GM19397 (cell line): ENCODE results near the gene CALY.

Experiments used
- ATAC-seq: cut with Tn5 transposase; IDR thresholded peaks from one replicate; pipeline ENCODE4 v1.9.1; 2021; ENCODE audit warnings: mild to moderate bottlenecking, moderate library complexity; ENCODE audit not compliant: unreplicated experiment

Gene CALY

GRCh38 chr10:133292919-133293809 is 43.5 kb downstream of the CALY start:
- ATAC-seq: no peak

GRCh38 chr10:133289761-133290160 is 46.9 kb downstream of the CALY start:
- ATAC-seq: no peak

GRCh38 chr10:133287832-133288500 is 48.7 kb downstream of the CALY start:
- no peak for ATAC-seq

GRCh38 chr10:133286366-133286765 is 50.3 kb downstream of the CALY start:
- ATAC-seq: no peak

- ATAC-seq: no peak
These were observed 51.5 kb downstream of the CALY start for GRCh38 chr10:133285217-133285616.

GRCh38 chr10:133283931-133284330 is 52.8 kb downstream of the CALY start:
- ATAC-seq: no peak

- ATAC-seq: no peak
These were observed 53.8 kb downstream of the CALY start for GRCh38 chr10:133282846-133283390.

- ATAC-seq: no peak
These were observed 54.9 kb downstream of the CALY start for GRCh38 chr10:133281628-133282372.

GRCh38 chr10:133281084-133281483 is 55.6 kb downstream of the CALY start:
- ATAC-seq: no peak

- no peak for ATAC-seq
These were observed 56.2 kb downstream of the CALY start for GRCh38 chr10:133280391-133281059.

- ATAC-seq: no peak
These were observed 57.1 kb downstream of the CALY start for GRCh38 chr10:133279326-133280226.

GRCh38 chr10:133278577-133279265 is 58.0 kb downstream of the CALY start:
- peak; percentile 40 for ATAC-seq

- ATAC-seq: no peak
These were observed 58.6 kb downstream of the CALY start for GRCh38 chr10:133277993-133278576.

- no peak for ATAC-seq
These were observed 59.3 kb downstream of the CALY start for GRCh38 chr10:133277277-133277992.

- peak; percentile 55 for ATAC-seq
These were observed 60.1 kb downstream of the CALY start, which contains the start of gene ADAM8 for GRCh38 chr10:133276435-133277201. TSS of gene ADAM8 (minus strand) at chr10:133276868. CDS start at chr10:133276817, 51 bp downstream.

- ATAC-seq: no peak
These were observed 60.6 kb downstream of the CALY start for GRCh38 chr10:133276100-133276434.

- peak; percentile 22 for ATAC-seq
These were observed 61.0 kb downstream of the CALY start for GRCh38 chr10:133275684-133276092.
